Neutrophil (primary cell): ENCODE results near the gene SNRPE.

Experiments
- H3K27ac ChIP-seq: fragments of 200-600 bp; sonication (generic); 2 replicates; pipeline ENCODE4 v1.5.1; 2016; ENCODE audit warnings: mild to moderate bottlenecking, moderate library complexity
- H3K27me3 ChIP-seq: fragments of 200-600 bp; sonication (generic); 2 replicates; pipeline ENCODE4 v1.6.0; 2016; ENCODE audit warnings: mild to moderate bottlenecking
- H3K36me3 ChIP-seq: fragments of 200-600 bp; sonication (generic); 2 replicates; pipeline ENCODE4 v1.5.1; 2017
- H3K4me1 ChIP-seq, 2 experiments: fragments of 200-600 bp in 1 of 2; sonication (generic) in 1 of 2; 1 replicate in 1 of 2; 2 replicates in 1 of 2; pipeline versions ENCODE4 v1.5.1 to v1.6.1; 2013 to 2016; ENCODE audit warnings: low read depth in 1 of 2, low read length in 1 of 2, mild to moderate bottlenecking in 1 of 2, moderate library complexity in 1 of 2; ENCODE audit not compliant: control insufficient read depth in 1 of 2, insufficient read depth in 1 of 2
- H3K4me3 ChIP-seq, 2 experiments: fragments of 200-600 bp in 1 of 2; sonication (generic) in 1 of 2; 1 replicate in 1 of 2; 2 replicates in 1 of 2; pipeline ENCODE4 v1.5.1; 2013 to 2016; ENCODE audit warnings: low read depth in 1 of 2, low read length in 1 of 2, mild to moderate bottlenecking in 1 of 2, moderate library complexity in 1 of 2
- H3K9me3 ChIP-seq: fragments of 200-600 bp; sonication (generic); 2 replicates; pipeline ENCODE4 v1.5.1; 2016
- TF ChIP-seq, protein P1 (sequence below): fragments of 200-600 bp; sonication (generic); IDR thresholded peaks from 2 replicates; pipeline ENCODE4 v1.5.1; 2016; ENCODE audit warnings: antibody characterized with exemption

SNRPE gene

DNA sequence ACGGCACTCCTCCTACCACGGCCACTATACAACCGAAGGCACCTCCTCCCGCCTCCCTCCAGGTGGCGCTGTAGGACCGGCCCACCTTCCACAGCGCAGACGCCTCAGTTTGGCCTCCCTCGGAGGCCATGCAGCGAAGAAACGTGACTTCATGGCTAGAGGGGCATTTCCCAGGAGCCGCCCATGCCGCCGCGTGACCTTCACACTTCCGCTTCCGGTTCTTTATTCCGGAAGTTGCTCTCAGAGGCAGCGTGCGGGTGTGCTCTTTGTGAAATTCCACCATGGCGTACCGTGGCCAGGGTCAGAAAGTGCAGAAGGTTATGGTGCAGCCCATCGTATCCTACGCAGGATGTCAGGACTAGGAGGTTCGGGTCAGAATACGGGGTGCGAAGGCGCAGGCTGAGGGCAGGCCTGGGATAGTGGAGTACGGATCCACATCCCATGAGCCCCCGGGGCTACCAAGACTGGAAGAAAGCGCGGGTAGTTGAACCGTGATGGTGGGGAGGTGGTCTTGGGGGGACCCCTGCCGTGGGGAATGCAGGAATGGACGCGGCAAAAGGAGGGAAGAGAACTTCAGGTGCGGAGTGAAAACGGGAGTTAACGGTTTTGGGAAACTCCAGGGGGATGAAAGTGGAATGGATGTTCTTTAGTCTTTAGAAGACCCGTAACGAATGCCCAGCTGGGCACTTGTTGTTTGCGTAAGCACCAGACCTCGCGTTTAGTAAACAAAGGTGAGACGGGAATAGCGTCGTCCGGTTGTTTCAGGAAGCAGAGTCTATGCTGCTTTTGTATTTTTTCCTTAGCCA is at the start of gene SNRPE:
Gene SNRPE (plus strand): TSS at position 221 of the 806 bp plus-strand sequence. CDS start 61 bp downstream, at position 282.
- TF ChIP-seq, protein P1, sequence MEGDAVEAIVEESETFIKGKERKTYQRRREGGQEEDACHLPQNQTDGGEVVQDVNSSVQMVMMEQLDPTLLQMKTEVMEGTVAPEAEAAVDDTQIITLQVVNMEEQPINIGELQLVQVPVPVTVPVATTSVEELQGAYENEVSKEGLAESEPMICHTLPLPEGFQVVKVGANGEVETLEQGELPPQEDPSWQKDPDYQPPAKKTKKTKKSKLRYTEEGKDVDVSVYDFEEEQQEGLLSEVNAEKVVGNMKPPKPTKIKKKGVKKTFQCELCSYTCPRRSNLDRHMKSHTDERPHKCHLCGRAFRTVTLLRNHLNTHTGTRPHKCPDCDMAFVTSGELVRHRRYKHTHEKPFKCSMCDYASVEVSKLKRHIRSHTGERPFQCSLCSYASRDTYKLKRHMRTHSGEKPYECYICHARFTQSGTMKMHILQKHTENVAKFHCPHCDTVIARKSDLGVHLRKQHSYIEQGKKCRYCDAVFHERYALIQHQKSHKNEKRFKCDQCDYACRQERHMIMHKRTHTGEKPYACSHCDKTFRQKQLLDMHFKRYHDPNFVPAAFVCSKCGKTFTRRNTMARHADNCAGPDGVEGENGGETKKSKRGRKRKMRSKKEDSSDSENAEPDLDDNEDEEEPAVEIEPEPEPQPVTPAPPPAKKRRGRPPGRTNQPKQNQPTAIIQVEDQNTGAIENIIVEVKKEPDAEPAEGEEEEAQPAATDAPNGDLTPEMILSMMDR = peak; percentile 90
- Histone ChIP-seq H3K9me3 (no peaks in the 10 kb centered on the region), H3K27me3 (no peaks in the 10 kb centered on the region), H3K36me3 (peaks cover 28% of the 10 kb centered on the region), H3K27ac (peak within 1 kb of the TSS; percentile 63), H3K4me3 (peak within 1 kb of the TSS; percentile 95 to 98), H3K4me1 (peaks cover 9 to 16% of the 10 kb centered on the region in 2 experiments)

DNA sequence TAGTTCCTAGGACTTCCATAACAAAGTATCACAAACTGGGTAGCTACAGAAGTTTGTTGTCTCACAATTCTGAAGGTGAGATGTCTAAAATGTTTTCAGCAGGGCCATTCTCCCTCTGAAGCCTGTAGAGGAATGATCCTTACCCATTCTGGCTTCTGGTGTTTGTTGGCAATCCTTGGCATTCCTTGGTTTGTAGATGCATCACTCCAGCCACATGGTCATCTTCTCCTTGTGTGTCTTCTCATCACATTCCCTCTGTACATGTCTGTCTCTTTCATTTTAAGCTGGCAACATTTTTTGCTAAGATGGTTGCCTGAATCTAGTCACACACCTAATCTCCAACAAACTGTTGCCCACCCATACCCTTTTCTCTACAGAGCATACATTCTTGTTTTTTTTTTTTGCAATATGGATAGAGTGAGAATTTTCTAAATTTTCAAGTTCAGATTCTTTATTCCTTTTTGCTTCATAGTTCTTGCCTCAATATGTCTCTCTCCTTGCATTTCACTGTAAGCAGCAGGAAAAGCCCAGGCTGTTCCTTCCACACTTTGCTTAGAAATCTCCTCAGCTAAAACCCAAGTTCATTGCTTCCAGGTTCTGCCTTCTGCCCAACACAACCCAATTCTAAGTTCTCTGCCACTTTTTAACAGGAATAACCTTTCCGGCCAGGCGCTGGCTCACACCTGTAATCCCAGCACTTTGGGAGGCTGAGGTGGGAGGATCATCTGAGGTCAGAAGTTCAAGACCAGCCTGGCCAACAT is 47.6 kb upstream of the SNRPE start:
- Histone ChIP-seq H3K27me3 (no peaks in the 10 kb centered on the region), H3K9me3 (no peaks in the 10 kb centered on the region), H3K4me3 (no peak overlapping the region), H3K27ac (no peak overlapping the region), H3K4me1 (peaks cover 0 to 3% of the 10 kb centered on the region in 2 experiments), H3K36me3 (peaks cover 56% of the 10 kb centered on the region)
- TF ChIP-seq, protein P1 = no peak

DNA sequence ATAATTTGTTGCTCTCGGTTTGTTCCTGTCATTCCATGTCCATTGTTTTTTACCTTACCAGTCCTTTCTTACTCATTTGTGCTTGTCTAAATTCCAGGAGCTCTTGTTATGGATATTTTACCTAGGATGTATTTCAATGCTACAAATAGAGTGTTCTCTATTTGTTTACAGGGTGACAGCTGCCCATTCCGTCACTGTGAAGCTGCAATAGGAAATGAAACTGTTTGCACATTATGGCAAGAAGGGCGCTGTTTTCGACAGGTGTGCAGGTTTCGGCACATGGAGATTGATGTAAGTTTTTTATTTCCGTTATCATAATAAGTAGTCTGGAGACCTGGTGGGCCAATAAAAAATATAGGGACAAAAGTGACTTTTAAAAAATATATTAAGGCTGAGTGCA is 43.0 kb upstream of the SNRPE start:
- Histone ChIP-seq H3K27ac (no peak overlapping the region), H3K9me3 (no peaks in the 10 kb centered on the region), H3K4me3 (no peak overlapping the region), H3K36me3 (peaks cover 93% of the 10 kb centered on the region), H3K27me3 (no peaks in the 10 kb centered on the region), H3K4me1 (peaks cover 0 to 3% of the 10 kb centered on the region in 2 experiments)
- TF ChIP-seq, protein P1 = no peak

DNA sequence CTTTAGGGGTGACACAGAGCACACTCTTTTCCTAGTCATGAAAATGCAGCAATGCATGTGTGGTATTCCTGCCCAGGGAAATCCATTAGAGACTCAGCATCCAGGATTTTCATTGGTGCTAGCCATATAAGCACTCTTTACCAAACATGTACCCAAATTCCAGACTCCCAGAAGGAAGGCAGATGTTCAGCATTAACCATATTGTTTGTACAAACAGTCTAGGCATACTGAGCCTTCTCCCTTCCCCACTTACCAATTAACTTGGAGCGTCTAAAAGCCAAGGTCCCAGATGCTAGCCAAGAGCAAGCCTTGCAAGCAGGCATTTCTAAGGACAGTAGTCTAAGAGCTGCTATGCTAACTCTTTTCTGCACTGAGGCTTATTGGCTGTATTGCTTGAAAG is 38.1 kb upstream of the SNRPE start:
- Histone ChIP-seq H3K4me3 (no peak overlapping the region), H3K27me3 (no peaks in the 10 kb centered on the region), H3K27ac (no peak overlapping the region), H3K36me3 (peaks cover 81% of the 10 kb centered on the region), H3K4me1 (no peaks in the 10 kb centered on the region), H3K9me3 (no peaks in the 10 kb centered on the region)
- TF ChIP-seq, protein P1 = no peak

DNA sequence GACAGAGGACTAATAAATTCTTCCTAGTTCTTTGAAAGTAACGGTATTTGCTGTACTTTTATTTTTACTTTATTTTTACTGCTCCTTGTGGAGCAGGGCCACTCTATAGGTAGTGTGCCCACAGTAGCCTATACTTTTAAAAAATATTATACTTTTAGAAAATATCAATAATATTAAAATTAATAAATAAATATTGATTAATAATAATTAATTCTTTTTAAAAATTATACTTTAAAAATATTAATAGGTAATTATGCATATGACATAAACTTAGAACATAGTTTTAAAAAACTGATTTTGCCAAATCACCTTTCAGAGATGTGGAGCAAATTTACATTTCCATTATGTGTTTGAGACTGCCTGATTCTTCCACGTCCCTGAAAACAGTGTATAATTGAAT is 35.2 kb upstream of the SNRPE start:
- Histone ChIP-seq H3K27ac (no peak overlapping the region), H3K27me3 (no peaks in the 10 kb centered on the region), H3K36me3 (peaks cover 81% of the 10 kb centered on the region), H3K4me3 (no peak overlapping the region), H3K9me3 (no peaks in the 10 kb centered on the region), H3K4me1 (no peaks in the 10 kb centered on the region)
- TF ChIP-seq, protein P1 = no peak
